Esophagus (tissue), 2 donors: Measurements from ENCODE around the gene MN1. TPM values are rescaled to one million over a fixed set of nuclear protein-coding genes. Genes with fewer than 3 reads are reported as not detected.

Source experiments
- H3K27ac ChIP-seq, 2 donors: one replicate each; pipeline ENCODE4 v1.5.1; 2013; ENCODE audit warnings: low read depth in 2 of 2, mild to moderate bottlenecking in 2 of 2, inconsistent platforms in 1 of 2, low read length in 1 of 2, moderate library complexity in 1 of 2
- H3K27me3 ChIP-seq, 2 donors: one replicate each; pipeline ENCODE4 v1.6.1; 2013; ENCODE audit warnings: low read length in 2 of 2, control low read depth in 1 of 2, mild to moderate bottlenecking in 1 of 2; ENCODE audit not compliant: insufficient read depth in 2 of 2, control insufficient read depth in 1 of 2
- H3K36me3 ChIP-seq, 2 donors: one replicate each; pipeline ENCODE4 v1.6.1; 2013; ENCODE audit warnings: low read length in 1 of 2; ENCODE audit not compliant: control insufficient read depth in 2 of 2, insufficient read depth in 2 of 2
- H3K4me1 ChIP-seq, 2 donors: one replicate each; pipeline ENCODE4 v1.6.1; 2013; ENCODE audit warnings: low read length in 1 of 2; ENCODE audit not compliant: control insufficient read depth in 2 of 2, insufficient read depth in 2 of 2
- H3K4me3 ChIP-seq, 2 donors: one replicate each; pipeline ENCODE4 v1.5.1; 2013; ENCODE audit warnings: low read length in 2 of 2, mild to moderate bottlenecking in 2 of 2, low read depth in 1 of 2, moderate library complexity in 1 of 2
- H3K9me3 ChIP-seq, 2 donors: one replicate each; pipeline ENCODE4 v1.6.1; 2013; ENCODE audit warnings: mild to moderate bottlenecking in 2 of 2, low read depth in 1 of 2, low read length in 1 of 2, moderate library complexity in 1 of 2; ENCODE audit not compliant: control insufficient read depth in 2 of 2, insufficient read depth in 1 of 2
- WGBS, 2 donors: extraction: QIAGEN DNeasy Blood & Tissue Kit; methylation state at CpG; one replicate each; pipeline ENCODE4 v1.1.7; 2013; 5-methylcytosine and 5-hydroxymethylcytosine counted together
- polyA plus RNA-seq, 2 donors: library from polyadenylated mRNA; stranded (reverse); fragments of 200-250 nt; gene quantifications; one replicate each; pipeline ENCODE4 v1.2.3, GENCODE V29; 2013
- donor health status: healthy with polysubstance abuse.
- donor health status: Bipolar disorder and iron deficiency.

Gene MN1
- polyA plus RNA-seq, 2 donors, result 0.94 to 1.5 TPM

DNA sequence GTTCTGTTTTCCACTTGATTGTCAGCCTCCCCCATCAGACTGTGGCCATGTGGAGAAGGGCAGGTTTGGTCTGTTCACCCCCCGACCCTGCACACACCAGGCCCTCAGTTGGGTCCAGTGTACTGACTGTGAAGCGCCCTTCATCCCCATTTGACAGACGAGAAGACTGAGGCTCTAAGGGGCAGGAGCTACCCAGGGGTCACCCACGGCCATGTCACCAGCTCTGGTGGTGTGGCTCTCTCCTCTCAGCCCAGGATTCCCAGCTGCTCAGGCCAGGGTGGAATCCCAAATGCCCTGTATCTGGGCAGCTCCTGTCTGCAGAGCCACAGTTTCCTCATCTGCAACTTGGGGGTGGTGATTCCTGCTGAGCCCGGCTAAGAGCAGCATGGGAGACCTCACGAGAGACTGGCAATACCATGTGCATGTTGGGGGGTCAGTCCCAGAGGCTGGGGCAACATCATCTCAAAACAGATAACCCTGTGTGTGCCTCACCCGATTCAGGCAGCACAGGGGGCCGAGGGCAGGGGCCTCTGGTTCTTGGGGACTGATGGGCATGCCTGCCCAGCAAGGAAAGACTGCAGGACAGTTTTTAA is 46.6 kb downstream of the MN1 start:
- Histone ChIP-seq H3K36me3 (no peaks in the 10 kb centered on the region), H3K27me3 (no peaks in the 10 kb centered on the region), H3K4me1 (peaks cover 3 to 24% of the 10 kb centered on the region in 2 donors), H3K4me3 (no peak overlapping the region), H3K27ac (peak overlapping the region in 1 of 2 donors; percentile 37), H3K9me3 (no peaks in the 10 kb centered on the region)
- 77 to 81% methylated on average over 8 of the region's 8 CpGs for WGBS, 2 donors

DNA sequence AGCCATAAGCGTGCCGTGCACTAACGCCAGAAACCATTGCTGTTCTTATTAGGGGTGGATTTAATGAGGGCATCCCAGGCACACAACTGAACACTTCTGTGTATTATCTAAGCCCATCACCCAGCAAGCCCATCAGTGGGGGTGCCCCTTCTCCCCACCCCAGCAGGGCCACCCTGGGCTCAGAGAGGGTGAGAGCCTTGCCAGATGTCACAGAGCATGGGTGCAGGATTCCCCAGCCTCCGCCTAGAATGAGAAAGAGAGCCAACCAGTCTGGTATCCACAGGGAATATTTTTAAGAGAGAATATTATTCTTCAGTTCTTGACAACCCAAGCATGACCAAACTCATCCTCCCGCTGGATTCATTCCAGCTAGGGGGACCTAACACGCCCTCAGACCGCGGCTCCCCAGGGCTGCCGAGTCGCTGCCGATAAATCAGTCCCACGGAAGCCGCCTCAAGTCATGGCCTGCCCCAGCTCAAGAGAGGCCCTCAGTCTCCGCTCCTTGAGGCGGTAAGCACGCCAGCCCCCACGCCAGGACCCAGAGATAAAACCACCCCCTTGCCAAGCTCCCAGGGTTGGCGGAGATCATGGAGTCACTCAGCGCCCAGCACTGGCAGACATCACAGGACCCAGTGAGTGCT is 47.2 kb downstream of the MN1 start:
- 40 to 61% methylated on average over 19 of the region's 19 CpGs for WGBS, 2 donors
- Histone ChIP-seq H3K36me3 (no peaks in the 10 kb centered on the region), H3K27me3 (no peaks in the 10 kb centered on the region), H3K4me1 (peaks cover 8 to 28% of the 10 kb centered on the region in 2 donors), H3K4me3 (no peak overlapping the region), H3K9me3 (no peaks in the 10 kb centered on the region), H3K27ac (peak overlapping the region in 1 of 2 donors; percentile 37)

DNA sequence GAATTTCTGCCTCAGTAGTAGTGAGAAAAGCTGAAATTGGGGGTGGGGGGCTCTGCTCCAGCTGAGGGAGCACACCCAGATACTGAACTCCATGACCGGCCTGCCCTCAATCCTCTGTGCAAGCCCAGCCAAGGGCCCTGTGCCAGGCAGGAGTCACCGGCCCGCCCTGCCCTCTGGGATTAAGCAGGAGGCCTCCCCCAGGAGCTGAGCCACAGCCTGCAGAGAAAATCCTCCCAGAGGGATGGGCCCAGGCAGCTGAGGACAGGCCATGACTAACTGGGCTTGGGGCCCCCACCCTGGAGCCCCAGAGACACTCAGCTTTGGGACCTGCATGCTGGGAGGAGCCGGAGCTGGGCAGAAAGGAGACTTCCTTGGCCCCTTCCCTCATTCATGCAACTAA is 48.8 kb downstream of the MN1 start:
- WGBS, 2 donors, result 32 to 45% methylated on average over 4 of the region's 4 CpGs
- H3K4me3 ChIP-seq, result no peak overlapping the region
- H3K4me1 ChIP-seq, result peaks cover 8 to 32% of the 10 kb centered on the region in 2 donors
- peak overlapping the region; percentile 5 to 38 for H3K27ac ChIP-seq
- no peaks in the 10 kb centered on the region for H3K27me3 ChIP-seq
- H3K36me3 ChIP-seq, result no peaks in the 10 kb centered on the region
- no peaks in the 10 kb centered on the region for H3K9me3 ChIP-seq

DNA sequence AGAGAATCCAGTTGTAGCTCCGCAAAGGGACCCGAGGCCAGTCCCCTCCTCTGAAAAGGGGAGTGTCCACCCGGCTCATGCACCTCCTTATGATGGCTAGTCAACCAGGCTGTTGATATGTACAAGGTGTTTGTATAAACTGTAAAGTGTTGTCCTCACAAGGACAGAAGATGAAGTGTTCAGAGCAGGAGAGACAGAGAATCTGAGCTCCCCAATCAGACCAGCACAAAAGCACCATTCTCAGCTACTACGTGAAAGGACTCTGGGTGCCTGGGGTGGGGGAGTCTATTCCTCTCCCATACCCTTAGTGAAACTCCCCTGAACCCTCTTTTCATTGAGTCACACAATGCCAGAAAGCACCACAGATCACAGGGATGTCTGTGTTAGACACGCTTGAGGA is 49.4 kb downstream of the MN1 start:
- Histone ChIP-seq H3K36me3 (no peaks in the 10 kb centered on the region), H3K9me3 (no peaks in the 10 kb centered on the region), H3K27ac (peak overlapping the region; percentile 5 to 38), H3K4me1 (peaks cover 10 to 32% of the 10 kb centered on the region in 2 donors), H3K4me3 (no peak overlapping the region), H3K27me3 (no peaks in the 10 kb centered on the region)
- 85 to 88% methylated on average over 5 of the region's 5 CpGs for WGBS, 2 donors

GRCh38 chr22:27751277-27752070 is 50.1 kb downstream of the MN1 start:
- Histone ChIP-seq H3K4me3 (no peak overlapping the region), H3K36me3 (no peaks in the 10 kb centered on the region), H3K27ac (peak overlapping the region in 1 of 2 donors; percentile 59), H3K9me3 (no peaks in the 10 kb centered on the region), H3K4me1 (peaks cover 10 to 32% of the 10 kb centered on the region in 2 donors), H3K27me3 (no peaks in the 10 kb centered on the region)
- 88 to 89% methylated on average over 9 of the region's 9 CpGs for WGBS, 2 donors

DNA sequence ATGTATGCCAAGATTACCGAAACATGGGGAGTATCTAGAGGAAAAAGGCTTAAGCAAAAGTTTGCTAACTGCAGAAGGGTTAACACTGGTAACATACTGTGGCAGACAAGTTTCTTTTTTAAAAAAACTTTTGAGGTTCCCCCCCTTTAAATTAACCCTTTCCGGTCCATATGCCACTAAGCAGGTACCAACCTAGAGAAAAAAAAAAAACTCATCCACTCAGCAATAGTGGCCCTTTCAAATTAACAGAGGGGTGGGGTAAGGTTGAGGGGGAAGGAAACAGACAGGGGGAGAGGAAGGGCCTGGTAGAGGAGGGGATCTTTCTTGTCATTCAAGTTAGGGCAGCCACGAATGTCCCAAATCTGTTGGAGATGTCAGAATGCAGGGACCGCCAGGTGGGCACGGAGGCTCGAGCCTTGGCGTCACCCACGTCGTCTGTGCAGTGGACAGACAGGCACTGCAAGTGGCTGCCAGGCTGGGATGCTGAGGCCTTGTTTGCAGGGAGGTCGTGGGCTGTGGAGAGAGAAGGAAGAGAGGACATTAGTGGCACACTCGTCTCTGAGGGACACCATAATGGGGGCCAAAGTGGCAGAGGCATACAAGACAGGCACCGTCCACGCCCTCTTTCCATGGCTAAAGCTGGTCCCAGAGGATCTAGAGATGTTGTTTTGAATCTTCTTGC is 50.8 kb downstream of the MN1 start:
- H3K4me3 ChIP-seq, result no peak overlapping the region
- H3K27ac ChIP-seq, result peak overlapping the region in 1 of 2 donors; percentile 59

GRCh38 chr22:27749597-27750225 is 51.8 kb downstream of the MN1 start:
- no peaks in the 10 kb centered on the region for H3K36me3 ChIP-seq
- H3K27me3 ChIP-seq, result no peaks in the 10 kb centered on the region
- 61 to 62% methylated on average over 11 of the region's 11 CpGs for WGBS, 2 donors
- H3K4me1 ChIP-seq, result peaks cover 10 to 28% of the 10 kb centered on the region in 2 donors
- H3K27ac ChIP-seq, result peak overlapping the region; percentile 6 to 61
- no peak overlapping the region for H3K4me3 ChIP-seq
- H3K9me3 ChIP-seq, result no peaks in the 10 kb centered on the region

More for the DNA sequence above, 50.8 kb downstream of the MN1 start:
- H3K36me3 ChIP-seq, result no peaks in the 10 kb centered on the region
- no peaks in the 10 kb centered on the region for H3K9me3 ChIP-seq
- H3K4me1 ChIP-seq, result peaks cover 10 to 30% of the 10 kb centered on the region in 2 donors
- H3K27me3 ChIP-seq, result no peaks in the 10 kb centered on the region
- WGBS, 2 donors, result 76 to 77% methylated on average over 13 of the region's 13 CpGs

DNA sequence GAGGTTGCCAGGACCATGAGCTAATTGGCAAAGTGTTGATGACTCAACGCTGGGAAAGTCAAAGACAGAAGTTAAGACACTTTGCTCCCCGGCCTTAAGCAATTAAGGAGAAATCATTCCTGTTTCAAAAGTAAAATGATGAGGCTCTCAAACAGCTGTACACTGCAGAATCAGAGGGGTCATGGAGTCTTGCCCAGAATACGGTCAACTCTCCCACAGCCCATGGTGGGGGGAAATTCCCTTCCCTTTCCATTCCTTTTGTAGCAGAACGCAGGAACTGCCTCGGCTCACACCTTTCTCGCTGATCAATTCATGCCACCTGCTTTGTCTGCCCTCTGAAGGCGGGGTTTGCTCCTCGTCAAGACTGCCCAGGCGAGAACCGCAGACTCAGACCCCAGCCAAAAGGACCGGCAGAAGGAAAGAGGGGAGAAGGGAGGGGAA is 52.8 kb downstream of the MN1 start:
- Histone ChIP-seq H3K4me1 (peaks cover 10 to 26% of the 10 kb centered on the region in 2 donors), H3K27ac (peak overlapping the region; percentile 6 to 80), H3K27me3 (no peaks in the 10 kb centered on the region), H3K4me3 (no peak overlapping the region), H3K36me3 (no peaks in the 10 kb centered on the region), H3K9me3 (no peaks in the 10 kb centered on the region)
- WGBS, 2 donors, result 12 to 18% methylated on average over 11 of the region's 11 CpGs

DNA sequence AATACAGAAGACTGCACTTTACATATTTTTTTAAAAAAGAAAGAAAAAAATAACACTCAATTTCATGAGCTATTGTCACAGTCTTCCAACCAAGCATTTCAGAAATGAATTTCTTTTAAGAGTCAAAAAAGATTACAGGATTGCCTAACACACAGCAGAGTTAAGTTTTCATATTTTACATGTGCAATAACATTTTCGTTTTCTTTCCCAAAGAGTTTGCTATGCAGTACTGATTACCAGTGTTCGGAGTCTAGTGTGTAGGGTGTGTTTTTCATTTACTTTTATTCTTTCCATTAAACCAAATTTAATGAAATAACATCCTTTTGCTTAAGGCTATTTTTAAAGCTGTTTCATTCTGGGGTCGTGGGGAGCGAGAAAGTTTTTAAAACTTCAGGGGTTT is 53.2 kb downstream of the MN1 start:
- Histone ChIP-seq H3K4me1 (peaks cover 10 to 23% of the 10 kb centered on the region in 2 donors), H3K4me3 (no peak overlapping the region), H3K27ac (peak overlapping the region in 1 of 2 donors; percentile 6), H3K9me3 (no peaks in the 10 kb centered on the region), H3K36me3 (no peaks in the 10 kb centered on the region), H3K27me3 (no peaks in the 10 kb centered on the region)
- WGBS, 2 donors, result 27 to 32% methylated on average over 4 of the region's 4 CpGs
